IPS DF 19.7 (cell line): ENCODE results near the gene SBK3.
"Not testable (repeated sequence)": the region's sequence is repeated elsewhere in the genome, so short reads cannot be mapped to it uniquely, and the experiment has no call there.

Experiments used
- DNase-seq: peaks from one replicate; pipeline ENCODE4 v3.0.0-alpha.2; 2013; ENCODE audit warnings: low read depth, low spot score

Gene SBK3

DNA sequence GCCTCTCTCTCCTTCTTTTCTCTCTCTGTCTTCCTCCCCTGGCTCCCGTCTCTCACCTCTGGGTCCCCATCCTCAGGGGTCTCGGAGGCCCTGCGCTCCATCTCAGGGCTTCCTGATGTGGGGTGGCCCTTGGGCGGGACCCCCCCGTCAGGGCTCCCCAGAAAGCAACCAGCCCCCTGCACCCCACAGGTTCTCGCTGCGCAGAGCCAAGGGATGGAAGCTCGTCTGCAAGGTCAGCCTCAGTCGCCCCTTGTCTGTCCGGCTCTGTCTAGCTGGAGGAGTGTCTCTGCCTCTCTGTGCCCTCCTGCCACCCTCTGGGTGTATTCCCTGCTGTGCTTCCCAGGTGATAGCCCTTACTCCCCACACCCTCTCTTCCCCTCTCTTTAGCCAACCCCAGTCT, at the start of gene SBK3:
Gene SBK3 (minus strand): TSS at position 101 of the 400 bp plus-strand sequence. CDS start 0 bp downstream, at position 101.
- DNase-seq: no peak

GRCh38 chr19:55593096-55593772, 47.9 kb upstream of the SBK3 start:
- no peak for DNase-seq

GRCh38 chr19:55592391-55593090, 47.2 kb upstream of the SBK3 start:
- DNase-seq: no peak

DNA sequence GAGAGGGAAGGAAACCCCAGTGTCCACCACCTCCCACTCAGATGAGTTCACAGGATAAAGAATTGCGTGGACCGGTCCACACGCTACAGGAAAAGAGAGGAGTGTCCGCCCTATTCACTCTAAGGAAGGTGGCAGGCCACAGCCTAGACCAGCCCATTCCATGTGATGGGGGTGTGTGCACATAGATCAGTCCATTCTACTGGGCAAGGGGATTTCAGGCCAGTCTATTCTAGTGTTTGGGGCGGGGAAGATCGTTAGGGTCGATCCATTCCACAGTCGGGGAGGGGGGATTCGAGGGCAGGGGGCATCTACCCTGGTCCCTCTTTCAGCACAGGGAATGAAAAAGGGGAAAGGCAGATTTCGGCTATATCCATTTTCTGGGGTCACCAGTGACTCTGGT, 46.2 kb upstream of the SBK3 start:
- DNase-seq: no peak

- no peak for DNase-seq
Measured at GRCh38 chr19:55590617-55591016, 45.3 kb upstream of the SBK3 start.

GRCh38 chr19:55590109-55590508, 44.8 kb upstream of the SBK3 start:
- DNase-seq: no peak

- DNase-seq: no peak
Measured at GRCh38 chr19:55588738-55589137, 43.4 kb upstream of the SBK3 start.

DNA sequence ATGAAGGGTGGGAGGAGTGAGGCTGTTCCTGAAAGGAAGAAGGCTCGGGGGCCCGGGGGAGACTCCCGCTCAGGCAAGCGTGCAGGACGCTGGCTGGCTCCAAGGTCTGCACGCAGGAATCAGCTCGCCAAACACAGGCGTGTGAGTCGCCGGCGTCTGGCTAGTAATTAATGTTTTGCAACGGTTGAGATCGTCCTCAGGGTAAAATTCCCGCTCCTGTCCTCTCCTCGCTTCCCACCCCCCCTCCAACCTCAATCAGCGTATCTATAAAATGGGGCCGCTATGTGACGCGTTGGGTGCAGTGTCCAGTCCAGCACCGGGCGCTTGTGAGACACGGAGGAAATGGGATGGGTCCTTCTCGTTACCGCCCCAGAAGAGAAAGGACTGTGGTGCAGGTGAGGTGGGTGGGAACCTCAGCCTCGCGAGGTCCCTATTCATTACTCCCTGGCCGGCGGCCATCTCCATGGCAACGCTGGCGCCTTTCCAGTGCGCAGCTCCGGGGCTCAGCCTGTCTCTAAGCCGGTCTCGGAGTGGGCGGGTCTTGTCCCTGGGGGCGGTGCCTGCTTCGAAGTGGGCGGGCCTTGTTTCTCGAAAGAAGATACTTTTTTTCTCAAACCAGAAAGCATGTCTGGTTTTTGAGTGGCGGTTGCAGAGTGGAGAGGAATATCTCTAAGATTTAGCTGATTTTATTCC, 41.8 kb upstream of the SBK3 start:
- DNase-seq: no peak

DNA sequence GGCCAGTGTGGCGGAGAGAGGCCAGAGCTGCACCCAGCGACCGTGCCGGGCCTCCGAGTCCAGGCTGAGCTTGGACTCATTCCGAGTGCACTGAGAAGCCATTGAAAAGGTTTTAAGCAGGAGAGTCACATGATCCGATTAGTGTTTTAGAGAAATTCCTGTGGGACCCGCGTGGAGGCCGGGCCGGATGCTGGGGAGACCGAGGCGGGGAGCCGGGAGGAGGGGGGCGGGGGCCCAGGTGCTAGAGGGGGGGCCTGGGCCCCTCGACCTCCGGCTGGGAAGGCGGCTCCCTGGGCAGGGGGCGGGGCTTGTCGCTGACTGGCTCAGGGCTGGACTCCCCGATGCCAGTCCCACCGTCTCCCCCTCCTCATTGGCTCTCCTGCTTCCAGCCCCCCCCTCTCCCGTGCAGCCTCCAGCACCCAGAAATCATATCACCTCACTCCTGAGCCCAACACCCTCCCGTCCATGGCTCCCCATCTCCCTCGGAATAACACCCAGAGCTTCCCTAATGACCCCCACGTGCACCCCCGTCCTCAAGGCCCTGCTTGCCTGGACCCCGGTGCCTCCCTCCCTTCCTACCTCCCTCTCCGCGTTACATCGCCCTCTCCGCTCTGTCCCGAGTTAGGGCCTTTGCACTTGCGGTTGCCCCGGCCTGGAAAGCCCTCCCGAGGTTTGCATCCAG, 40.5 kb upstream of the SBK3 start:
- no peak for DNase-seq

DNA sequence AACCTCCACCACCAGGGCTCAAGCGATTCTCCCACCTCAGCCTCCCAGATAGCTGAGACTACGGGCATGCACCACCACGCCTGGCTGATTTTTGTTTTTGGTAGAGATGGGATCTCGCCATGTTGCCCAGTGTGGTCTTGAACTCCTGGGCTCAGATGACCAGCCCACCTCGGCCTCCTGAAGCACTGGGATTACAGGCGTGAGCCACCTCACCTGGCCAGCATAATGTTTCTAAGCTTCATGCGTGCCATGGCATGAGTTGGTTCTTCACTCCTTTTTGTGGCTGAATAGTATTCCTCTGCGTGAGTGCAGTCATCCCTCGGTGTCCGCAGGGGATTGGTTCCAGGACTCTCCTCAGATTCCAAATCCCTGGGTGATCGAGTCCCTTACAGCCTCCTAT, 39.5 kb upstream of the SBK3 start:
- DNase-seq: no peak

DNA sequence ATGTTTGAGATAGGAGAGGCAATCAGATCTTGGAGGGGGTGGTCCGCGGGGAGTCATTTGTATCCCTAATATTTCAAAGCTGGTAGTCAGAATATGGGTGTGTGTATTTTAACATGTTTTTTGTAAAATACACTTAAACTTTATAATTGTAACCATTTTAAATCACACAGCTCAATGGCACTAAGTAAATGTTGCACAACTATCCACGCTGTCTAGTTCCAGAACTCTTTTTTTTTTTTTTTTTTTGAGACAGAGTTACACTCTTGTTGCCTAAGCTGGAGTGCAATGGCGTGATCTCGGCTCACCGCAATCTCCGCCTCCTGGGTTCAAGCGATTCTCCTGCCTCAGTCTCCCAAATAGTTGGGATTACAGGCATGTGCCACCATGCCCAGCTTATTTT, 38.6 kb upstream of the SBK3 start:
- not testable (repeated sequence) for DNase-seq

DNA sequence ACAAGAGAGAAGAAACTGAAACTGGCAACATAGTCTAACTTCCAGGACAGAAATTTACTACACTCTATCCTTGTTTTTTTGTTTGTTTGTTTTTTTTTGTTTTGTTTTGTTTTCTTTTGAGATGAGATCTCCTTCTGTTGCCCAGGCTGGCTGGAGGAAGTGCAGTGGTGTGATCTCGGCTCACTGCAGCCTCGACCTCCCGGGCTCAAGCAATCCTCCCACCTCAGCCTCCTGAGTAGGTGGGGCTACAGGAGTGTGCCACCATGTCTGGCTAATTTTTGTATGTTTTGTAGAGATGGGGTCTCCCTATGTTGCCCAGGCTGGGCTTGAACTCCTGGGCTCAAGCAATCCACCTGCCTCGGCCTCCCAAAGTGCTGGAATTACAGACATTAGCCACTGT, 36.9 kb upstream of the SBK3 start:
- DNase-seq: not testable (repeated sequence)

- DNase-seq: no peak
Measured at GRCh38 chr19:55581823-55582223, 36.5 kb upstream of the SBK3 start.

DNA sequence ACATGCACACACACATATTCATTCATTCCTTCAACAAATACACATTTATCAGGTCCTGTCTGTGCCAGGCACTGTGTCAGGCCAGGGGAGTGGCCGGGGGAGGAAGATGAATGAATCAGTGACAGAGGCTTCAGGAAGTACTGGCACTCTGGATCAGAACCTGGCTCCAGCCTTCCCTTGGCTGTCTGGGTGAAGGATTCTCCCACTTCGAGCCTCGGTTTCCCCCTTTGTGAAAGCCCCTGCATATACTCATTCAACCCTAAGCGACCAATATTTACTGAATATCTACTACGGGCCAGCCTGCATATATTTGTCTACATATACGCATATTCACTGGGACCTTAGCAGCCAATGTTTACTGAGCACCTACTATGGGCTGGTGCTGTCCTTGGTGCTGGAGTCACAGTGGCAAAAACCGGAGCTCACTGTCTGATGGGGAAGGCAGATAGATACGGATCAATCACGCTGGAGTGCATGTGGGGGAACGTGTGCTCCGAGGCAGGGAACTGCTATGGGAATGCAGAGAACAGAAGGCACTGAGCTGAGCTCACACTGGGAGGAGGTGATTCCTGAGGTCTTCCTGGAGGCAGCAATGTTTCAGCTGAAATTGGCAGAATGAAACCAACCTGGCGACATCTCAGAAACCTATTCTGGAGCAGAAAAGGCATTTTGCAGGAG, 35.9 kb upstream of the SBK3 start:
- no peak for DNase-seq

DNA sequence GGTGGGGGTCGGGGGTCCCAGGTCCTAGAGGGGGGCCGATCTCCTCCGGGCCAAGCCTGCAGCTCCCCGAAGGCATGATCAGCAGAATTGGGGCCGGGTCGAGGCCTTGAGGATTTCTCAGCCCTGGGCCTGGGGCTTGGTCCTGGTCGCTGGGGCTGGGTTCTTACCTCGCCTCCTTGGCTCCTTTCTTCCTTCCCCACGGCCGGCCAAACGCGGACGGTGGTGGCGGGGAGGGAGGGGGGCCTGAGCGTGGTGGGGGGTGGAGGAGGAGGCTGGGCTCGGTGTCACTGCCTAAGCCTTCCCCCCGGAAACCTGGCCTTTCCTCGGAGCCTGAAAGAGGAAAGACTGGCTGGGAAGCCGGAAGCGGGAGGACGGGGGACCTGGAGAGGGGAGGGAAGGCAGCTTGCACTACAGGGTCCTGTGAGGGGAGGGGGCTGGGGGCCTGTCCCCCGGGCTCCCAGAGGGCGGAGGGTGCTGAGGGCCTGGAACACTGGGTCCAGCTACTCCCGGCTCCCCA, 35.3 kb upstream of the SBK3 start, which contains the start of gene ZNF579:
Gene ZNF579 (minus strand): TSS at position 221 of the 517 bp plus-strand sequence. CDS start 1,209 bp downstream, outside the sequence.
- no peak for DNase-seq

- no peak for DNase-seq
Measured at GRCh38 chr19:55579766-55580621, 34.7 kb upstream of the SBK3 start.

DNA sequence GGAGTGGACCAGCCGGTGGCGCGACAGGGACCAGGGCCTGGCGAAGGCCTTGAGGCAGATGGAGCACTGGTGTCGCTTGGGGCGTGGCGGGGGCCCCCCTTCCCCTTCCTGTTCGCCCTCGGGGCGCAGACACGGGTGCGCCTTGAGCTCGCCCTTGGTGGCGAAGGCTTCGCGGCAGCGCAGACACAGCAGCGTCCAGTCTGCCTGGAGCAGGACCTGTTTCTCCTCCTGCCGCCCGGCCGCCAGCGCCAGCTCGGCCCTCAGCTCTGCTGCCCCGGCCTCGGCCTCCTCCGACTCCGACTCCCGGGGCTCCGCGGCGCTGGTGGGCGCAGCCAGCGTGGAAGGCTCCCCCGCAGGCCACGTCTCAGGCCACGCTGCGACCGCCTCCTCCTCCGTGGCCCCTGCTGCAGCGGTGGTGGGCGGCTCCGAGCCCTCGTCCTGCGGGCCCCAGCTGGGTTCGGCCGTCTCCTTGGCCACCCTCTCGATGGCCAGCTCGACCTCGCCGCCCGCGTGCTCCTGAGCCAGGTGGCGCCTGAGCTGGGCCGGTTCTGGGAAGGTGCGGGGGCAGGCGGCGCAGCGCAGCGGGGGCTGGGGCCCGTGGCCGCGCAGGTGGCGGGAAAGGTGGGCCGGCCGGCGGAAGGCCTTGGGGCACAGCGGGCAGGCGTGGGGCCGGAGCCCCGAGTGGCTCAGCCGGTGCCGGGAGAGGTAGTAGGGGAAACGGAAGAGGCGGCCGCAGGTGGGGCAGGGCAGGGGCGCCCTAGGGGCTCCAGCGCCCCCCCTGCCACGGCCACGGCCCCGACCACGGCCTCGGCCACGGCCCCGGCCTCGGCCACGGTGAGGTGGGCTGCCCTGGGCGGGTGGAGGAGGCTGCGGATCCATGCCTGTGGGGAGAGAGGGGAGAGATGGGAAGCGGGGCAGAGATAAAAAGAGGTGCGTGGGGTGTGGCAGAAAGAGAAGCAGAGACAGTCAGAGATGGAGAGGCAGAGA, 33.7 kb upstream of the SBK3 start:
- no peak for DNase-seq

DNA sequence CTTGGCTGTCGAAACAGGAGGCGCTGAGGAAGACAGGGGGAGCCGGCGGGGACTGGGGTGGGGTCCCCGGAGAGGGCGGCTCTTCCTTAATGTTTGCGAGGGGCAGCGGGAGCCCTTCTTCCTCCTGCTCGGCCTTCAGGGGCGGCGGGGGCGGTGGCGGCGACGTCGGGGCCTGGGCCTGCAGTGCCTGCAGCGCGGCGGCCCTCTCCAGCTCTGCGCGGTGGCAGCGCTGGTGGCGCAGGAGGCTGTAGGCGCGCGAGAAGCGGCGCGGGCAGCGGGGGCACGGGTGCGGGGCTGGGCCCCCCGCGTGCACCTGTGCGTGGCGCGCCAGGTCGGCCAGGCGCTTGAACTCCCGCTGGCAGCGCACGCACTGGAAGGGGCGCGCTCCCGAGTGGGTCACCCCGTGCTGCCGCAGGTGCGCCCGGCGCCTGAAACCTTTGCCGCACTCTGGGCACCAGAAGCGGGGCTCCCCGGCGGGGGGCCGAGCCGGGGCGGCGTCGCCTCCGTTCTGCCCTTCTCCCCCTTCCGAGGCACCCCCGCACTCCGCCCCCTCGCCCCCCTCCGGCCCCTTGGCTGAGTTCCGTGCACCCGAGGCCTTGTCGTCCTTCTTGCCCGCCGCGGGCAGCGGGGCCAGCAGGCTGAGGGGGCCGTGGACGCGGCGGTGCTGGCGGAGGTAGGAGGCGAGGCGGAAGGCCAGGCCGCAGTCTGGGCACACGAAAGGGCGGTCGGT, 32.9 kb upstream of the SBK3 start:
- DNase-seq: no peak
